G401 (cell line): ENCODE data around the gene PAPOLB. TPM values are rescaled to one million over a fixed set of nuclear protein-coding genes. Genes with fewer than 3 reads are reported as not detected.
"Not testable (repeated sequence)": the region's sequence is repeated elsewhere in the genome, so short reads cannot be mapped to it uniquely, and the experiment has no call there.

Source experiments
- DNase-seq: peaks from one replicate; pipeline ENCODE4 v3.0.0-alpha.2; 2015; ENCODE audit warnings: low spot score
- in situ Hi-C: cut with HindIII; loops from 2 replicates; pipeline ENCODE4 v1.10.0; 2016; ENCODE audit warnings: low sequenced_read_pairs, mixed read lengths
- total RNA-seq: library from RNA; depleted of rRNA; stranded (reverse); fragments of >200 nt; shearing (Covaris generic); gene quantifications from 2 replicates; pipeline ENCODE4 v1.2.3, GENCODE V29; 2014; rRNA removed

Gene PAPOLB
- total RNA-seq, result 0.34 TPM in 1 of 2 replicates, not detected in the other

DNA sequence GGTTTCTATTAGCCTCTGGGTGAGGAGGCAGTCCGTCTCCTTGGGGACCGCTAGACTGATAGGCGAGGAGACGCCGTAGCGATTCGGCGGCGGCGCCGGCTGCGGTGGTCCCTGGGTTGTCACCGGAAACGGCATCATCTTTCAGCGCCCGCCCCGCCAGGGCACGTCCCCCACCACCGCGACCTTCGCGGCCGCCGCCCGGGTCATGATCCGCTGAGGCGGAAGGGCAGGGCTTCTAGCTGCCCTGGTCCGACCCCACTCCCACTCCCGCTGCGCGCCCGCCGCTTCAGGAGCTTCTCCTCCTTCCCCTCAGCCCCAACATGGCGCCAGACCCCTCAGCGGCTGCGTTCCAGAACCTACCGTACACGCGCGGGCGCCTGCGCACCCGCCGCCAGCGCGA, at the start of gene PAPOLB:
Gene PAPOLB (minus strand): TSS at position 358 of the 400 bp plus-strand sequence. CDS start 220 bp downstream, at position 138.
- DNase-seq, result no peak
- in situ Hi-C loops, result no loop called here

DNA sequence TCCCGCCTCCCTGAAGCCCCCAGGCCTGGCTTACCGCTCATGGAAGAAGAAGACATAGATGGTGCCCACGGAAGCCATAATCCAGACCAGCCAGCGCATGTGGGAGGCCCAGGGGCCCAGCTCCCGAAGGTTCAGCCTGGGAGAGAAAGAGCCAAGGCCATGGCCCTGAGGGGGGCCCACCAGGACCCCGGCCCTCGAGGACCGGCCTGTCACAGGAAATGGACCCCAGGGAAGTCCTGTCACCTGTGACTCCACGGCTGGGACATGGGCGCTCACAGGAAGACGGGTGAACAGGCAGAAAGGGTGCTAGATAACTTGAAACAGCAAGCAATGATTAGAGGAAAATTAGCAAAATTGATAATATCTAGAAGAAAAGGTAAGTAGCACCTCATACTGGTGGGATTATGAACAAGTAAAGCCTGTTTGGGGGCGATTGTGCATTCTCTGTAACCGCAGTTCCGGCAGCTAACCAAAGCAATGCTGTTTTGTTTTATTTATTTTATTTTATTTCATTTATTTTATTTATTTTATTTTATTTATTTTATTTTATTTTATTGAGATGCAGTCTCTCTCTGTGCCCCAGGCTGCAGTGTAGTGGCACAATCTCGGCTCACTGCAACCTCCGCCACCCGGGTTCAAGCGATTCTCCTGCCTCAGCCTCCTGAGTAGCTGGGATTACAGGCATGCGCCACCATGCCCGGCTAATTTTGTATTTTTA, 49.4 kb upstream of the PAPOLB start:
- no peak for DNase-seq
- in situ Hi-C loops, result no loop called here

DNA sequence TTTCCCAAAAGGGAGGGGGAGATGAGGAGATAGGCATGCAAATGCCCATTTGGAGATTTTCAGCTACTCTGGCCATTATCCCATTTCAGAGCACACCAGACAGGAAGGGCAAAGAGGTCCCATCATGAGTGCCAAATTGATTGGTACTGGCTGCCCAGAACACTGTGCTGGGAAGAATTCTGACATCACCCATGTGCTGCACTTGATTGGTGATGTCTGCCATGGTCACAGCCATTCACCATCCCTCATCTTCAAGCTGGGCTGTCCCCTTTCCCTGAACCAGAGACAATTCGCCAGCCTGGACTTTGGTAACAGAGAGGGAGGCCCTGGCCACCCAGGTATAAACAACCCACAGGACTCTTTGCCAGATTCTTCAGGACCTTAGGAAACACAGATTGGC, 44.9 kb upstream of the PAPOLB start:
- in situ Hi-C loops, result no loop called here

DNA sequence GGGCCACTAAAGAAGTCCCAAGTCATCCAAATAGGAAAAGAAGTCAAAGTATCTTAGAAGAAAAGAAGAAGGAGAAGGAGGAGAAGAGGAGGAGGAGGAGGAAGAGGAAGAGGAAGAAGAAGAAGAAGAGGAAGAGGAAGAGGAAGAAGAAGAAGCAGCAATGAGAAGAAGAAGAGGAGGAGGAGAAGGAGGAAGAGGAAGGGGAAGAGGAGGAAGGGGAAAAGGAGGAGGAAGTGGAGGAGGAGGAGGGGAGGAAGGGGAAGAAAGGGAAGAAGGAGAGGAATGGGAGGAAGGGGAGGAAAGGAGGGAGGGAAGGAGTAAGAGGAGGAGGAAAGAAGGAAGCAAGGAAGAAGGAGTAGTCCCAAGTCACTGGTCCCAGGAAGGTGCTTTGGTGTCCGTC, 43.3 kb upstream of the PAPOLB start:
- DNase-seq, result no peak
- in situ Hi-C loops, result no loop called here

More for the DNA sequence above, 44.9 kb upstream of the PAPOLB start:
- DNase-seq, result no peak

GRCh38 chr7:4904346-4904745, 42.5 kb upstream of the PAPOLB start:
- no peak for DNase-seq
- in situ Hi-C loops, result no loop called here

DNA sequence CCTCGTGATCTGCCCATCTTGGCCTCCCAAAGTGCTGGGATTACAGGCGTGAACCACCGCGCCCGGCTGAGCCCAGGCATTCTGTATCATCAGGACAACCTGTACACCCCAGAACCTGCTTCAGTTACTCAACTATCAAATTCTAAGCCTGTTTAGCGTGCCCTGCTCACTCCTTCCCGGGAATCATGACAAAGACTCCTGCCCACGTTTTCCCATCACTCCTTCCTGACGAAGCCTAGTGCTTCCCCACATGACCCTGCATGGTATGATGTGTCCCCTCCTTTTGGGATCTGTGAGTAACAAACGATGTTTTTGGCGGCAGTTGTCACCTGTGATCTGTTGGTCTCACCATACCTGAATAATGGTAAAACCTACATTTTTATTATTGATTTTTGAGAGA, 33.9 kb upstream of the PAPOLB start:
- no peak for DNase-seq
- in situ Hi-C loops, result no loop called here

GRCh38 chr7:4894482-4894881, 32.7 kb upstream of the PAPOLB start:
- DNase-seq, result no peak
- in situ Hi-C loops, result no loop called here

- DNase-seq, result no peak
- in situ Hi-C loops, result no loop called here
Measured at GRCh38 chr7:4893929-4894475, 32.2 kb upstream of the PAPOLB start.

- DNase-seq, in situ Hi-C loops: not testable (repeated sequence)
Measured at GRCh38 chr7:4893188-4893587, 31.4 kb upstream of the PAPOLB start.

- DNase-seq, in situ Hi-C loops: not testable (repeated sequence)
Measured at GRCh38 chr7:4891522-4891921, 29.7 kb upstream of the PAPOLB start.

DNA sequence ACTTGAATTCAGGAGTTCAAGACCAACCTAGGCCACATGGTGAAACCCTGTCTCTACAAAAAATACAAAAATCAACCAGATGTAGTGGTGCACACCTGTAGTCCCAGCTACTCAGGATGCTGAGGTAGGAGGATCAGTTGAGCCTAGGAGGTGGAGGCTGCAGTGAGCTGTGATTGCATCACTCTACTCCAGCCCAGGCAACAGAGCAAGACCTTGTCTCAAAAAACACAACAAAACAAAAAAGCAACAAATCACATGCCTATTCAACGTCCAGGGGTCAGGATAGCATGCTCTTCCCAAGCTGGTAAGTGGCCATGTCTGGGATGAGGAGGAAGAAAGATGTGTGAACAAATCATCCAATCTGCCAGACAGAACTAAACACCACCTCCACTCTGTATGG, 27.9 kb upstream of the PAPOLB start:
- DNase-seq, result no peak

DNA sequence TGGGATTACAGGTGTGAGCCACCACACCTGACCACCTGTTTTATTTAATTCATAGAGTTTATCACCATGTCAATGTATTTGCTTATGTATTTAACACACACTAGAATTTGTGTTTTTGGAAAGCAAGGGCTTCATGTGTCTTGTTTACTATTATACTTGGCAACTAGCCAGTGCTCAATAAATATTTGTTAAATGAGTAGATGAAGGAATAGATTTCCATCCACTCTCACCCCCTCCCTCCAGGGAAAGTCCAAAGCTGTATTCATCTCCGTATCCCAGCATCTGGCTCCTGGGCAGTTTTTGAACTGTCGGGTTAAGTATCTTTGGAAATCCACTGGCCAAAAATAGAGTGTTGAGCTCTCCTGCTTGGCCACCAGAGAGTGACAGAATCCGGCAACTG, 26.3 kb upstream of the PAPOLB start:
- DNase-seq, result no peak
- in situ Hi-C loops, result no loop called here

More for the DNA sequence above, 27.9 kb upstream of the PAPOLB start:
- in situ Hi-C loops, result no loop called here

DNA sequence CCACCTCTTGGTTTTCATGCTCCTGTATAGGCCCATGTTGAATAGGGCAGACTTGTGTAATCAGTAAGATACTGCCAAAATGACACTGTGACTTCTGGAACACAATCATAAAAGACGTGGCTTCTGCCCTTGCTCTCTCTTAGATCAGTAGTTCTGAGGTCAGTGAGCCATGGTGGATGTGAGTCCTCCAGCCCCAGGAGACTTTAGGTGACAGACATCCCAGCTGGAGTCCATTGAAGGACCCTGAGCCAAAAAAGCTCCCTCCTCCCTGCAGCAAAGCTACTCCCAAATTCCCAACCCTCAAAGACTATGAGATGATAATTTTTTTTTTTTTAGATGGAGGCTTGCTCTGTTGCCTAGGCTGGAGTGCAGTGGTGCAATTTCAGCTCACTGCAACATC, 24.8 kb upstream of the PAPOLB start:
- no peak for DNase-seq
- in situ Hi-C loops, result no loop called here

DNA sequence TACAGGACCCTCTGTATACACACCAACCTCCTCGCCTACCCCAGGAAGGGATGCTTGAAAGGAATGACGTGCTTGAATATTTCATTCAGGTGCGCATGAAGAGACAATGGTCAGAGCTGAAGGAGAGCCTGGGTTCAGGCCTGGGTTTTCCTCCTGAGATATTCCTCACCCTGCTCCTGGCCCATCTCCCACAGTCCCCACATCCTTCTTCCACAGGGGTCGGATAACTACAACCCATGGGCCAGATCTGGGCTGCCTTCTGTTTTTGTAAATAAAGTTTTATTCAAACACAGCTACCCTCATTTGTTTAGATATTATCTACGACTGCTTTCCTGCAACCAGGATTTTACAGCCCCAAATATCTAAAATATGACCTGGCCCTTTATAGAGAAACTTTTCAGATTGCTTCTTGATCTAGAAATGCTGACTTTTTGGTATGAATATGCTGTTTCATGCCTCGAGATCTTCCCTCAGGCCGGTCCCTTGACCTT, 23.5 kb upstream of the PAPOLB start:
- in situ Hi-C loops, result no loop called here
- DNase-seq, result no peak

GRCh38 chr7:4884164-4884563, 22.3 kb upstream of the PAPOLB start:
- DNase-seq, result no peak
- in situ Hi-C loops, result no loop called here

GRCh38 chr7:4883372-4884144, 21.7 kb upstream of the PAPOLB start, which contains the start of gene RADIL:
RADIL (minus strand) TSS chr7:4883716; CDS start chr7:4878139, 5,577 bp downstream.
- DNase-seq, result peak; percentile 98
- in situ Hi-C loops, result no loop called here

GRCh38 chr7:4883033-4883371, 21.2 kb upstream of the PAPOLB start:
- DNase-seq, result no peak
- in situ Hi-C loops, result no loop called here

DNA sequence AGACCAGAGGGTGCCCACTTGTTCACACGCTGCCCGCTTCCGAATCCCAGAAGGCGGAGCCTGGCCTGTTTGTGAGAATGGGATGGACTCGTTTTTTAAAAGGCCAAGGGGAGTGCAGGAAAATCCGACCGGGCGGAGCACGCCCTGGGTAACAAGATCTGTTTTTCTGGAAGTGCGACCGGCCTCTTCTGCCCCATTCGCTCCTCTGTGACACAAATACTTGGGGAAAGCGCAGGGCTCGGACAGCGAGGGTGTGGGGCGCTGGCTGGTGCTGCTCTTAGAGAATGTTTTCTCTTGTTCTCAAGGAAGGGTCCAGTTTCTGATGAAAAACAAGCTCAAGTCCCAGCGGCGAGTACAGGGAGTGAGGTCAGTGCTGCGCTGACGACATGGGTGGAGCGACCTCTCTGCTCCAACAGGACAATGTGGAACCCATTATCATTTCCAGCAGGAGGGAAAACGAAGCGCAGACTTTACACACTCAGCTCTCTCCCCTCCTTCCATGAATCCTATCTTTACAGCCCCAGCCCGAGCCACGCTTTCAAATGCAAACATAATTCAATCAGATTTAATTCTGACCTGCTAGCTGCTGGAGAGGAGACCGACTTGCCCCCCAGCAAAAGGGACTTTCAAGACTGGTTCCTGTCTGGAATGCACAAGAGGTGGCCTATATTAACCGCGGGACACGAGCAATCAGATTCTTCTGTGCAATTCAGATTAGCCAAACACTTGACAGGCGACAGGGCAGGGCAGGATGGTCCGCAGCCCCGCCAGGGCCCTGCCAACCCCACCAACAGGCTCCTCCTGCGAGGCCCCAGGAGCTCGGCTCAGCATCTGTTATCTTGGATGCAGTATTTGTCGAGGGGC, 20.6 kb upstream of the PAPOLB start:
- in situ Hi-C loops, result no loop called here
- DNase-seq, result peak; percentile 80

GRCh38 chr7:4880218-4880617, 18.4 kb upstream of the PAPOLB start:
- peak; percentile 11 for DNase-seq

More at GRCh38 chr7:4880218-4880617, 18.4 kb upstream of the PAPOLB start:
- in situ Hi-C loops, result no loop called here
